Tongue (tissue), 2 donors: ENCODE measurements around the gene FRG1. TPM values are rescaled to one million over a fixed set of nuclear protein-coding genes. Genes with fewer than 3 reads are reported as not detected.
"Not testable (repeated sequence)": the region's sequence is repeated elsewhere in the genome, so short reads cannot be mapped to it uniquely, and the experiment has no call there.

Experiments used
- DNase-seq: peaks from one replicate; pipeline ENCODE4 v3.0.0-alpha.2; 2015
- total RNA-seq: library from RNA; depleted of rRNA; stranded (reverse); fragments of >200 nt; gene quantifications from one replicate; pipeline ENCODE4 v1.2.3, GENCODE V29; 2014

Gene FRG1
- total RNA-seq: 37.0 TPM

GRCh38 chr4:189940178-189941004, at the start of gene FRG1:
TSS of gene FRG1 (plus strand) at chr4:189940872. CDS start at chr4:189941010, 138 bp downstream.
- DNase-seq: peak; percentile 96

GRCh38 chr4:189897667-189898066, 43.0 kb upstream of the FRG1 start:
- DNase-seq: no peak

GRCh38 chr4:189899481-189900015, 41.1 kb upstream of the FRG1 start:
- peak; percentile 72 for DNase-seq

- peak; percentile 89 for DNase-seq
Measured at GRCh38 chr4:189904420-189905027, 36.1 kb upstream of the FRG1 start.

GRCh38 chr4:189912170-189912569, 28.5 kb upstream of the FRG1 start:
- no peak for DNase-seq

GRCh38 chr4:189917161-189917891, 23.3 kb upstream of the FRG1 start:
- DNase-seq: no peak

DNA sequence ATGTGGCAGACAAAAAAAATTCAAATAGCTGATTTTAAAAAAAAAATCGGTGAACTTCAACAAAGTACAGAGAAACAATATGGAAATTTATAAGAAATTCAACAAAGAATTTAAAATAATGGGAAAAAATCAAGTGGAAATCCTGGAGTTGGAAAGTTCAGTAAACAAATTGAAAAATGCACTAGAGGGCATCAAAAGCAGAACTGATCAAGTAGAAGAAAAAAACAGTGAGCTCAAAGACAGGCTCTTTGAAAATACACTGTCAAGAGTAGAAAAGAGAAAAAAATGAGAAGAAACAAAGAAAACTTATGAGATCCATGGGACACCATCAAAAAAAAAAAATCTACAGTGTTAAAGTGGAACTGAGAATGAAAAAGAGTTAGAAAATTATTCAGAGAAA, 19.6 kb upstream of the FRG1 start:
- no peak for DNase-seq

DNA sequence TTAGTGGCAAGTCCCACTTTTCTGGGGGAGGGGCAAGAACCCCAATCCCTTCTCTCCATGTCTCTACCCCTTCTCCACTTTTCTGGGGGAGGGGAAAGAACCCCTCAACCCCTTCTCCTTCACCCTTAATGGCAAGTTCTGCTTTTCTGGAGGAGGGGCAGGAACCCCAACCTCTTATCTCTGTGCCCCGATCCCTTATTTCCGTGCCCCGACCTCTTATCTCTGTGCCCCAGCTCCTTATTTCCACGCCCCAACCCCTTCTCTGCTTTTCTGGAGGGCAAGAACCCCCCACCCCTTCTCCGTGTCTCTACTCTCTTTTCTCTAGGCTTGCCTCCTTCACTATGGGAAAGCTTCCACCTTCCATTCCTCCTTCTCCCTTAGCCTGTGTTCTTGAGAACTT, 13.9 kb upstream of the FRG1 start:
- not testable (repeated sequence) for DNase-seq

DNA sequence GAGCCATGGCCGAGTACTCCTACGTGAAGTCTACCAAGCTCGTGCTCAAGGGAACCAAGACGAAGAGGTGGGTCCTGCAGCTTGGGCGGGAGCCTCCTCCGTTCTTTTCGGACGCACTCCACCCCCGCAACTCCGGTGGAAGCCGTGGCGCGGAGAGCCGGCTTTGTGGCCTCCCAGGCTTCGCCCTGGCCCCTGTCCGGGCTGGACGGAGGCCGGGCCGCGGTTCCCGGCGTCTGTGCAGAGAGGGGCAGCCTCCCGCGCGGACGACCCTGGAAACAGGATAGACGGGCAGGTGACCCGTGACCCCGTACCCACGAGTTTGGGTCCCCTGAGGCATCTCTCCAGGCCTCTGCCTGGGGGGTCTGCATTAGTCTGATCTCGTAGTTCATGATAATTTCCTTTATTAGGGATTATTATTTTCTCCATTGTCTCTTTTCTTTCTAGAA, 356 bp downstream of the FRG1 start:
- DNase-seq: no peak

GRCh38 chr4:189942412-189942811, 1.7 kb downstream of the FRG1 start:
- not testable (repeated sequence) for DNase-seq

GRCh38 chr4:189944077-189944476, 3.4 kb downstream of the FRG1 start:
- not testable (repeated sequence) for DNase-seq

GRCh38 chr4:189946906-189947305, 6.2 kb downstream of the FRG1 start:
- DNase-seq: not testable (repeated sequence)

- not testable (repeated sequence) for DNase-seq
Measured at GRCh38 chr4:189948486-189948885, 7.8 kb downstream of the FRG1 start.

DNA sequence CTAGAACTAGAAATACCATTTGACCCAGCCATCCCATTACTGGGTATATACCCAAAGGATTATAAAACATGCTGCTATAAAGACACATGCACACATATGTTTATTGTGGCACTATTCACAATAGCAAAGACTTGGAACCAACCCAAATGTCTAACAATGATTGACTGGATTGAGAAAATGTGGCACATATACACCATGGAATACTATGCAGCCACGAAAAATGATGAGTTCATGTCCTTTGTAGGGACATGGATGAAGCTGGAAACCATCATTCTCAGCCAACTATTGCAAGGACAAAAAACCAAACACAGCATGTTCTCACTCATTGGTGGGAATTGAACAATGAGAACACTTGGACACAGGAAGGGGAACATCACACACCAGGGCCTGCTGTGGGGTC, 28.6 kb downstream of the FRG1 start:
- DNase-seq: not testable (repeated sequence)

DNA sequence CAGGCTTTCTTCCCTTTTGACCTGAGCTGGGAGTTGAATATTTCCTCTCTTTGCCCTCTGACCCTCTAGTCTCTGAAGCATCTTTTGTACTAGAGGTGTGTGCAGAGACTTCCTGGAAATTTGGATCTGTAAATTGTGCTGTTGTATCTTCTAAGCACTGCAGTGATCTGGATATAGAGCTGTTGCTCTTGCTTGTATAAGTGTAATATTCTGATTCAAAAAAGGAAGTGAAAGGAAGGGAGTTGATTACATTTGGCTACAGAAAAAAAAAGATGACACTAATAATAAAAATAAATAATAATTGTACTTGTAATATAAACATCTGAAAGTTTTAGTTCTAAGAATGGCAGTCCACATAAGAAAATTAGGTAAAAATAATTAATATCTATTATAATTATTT, 33.0 kb downstream of the FRG1 start:
- no peak for DNase-seq

- no peak for DNase-seq
Measured at GRCh38 chr4:189974056-189974455, 33.4 kb downstream of the FRG1 start.

DNA sequence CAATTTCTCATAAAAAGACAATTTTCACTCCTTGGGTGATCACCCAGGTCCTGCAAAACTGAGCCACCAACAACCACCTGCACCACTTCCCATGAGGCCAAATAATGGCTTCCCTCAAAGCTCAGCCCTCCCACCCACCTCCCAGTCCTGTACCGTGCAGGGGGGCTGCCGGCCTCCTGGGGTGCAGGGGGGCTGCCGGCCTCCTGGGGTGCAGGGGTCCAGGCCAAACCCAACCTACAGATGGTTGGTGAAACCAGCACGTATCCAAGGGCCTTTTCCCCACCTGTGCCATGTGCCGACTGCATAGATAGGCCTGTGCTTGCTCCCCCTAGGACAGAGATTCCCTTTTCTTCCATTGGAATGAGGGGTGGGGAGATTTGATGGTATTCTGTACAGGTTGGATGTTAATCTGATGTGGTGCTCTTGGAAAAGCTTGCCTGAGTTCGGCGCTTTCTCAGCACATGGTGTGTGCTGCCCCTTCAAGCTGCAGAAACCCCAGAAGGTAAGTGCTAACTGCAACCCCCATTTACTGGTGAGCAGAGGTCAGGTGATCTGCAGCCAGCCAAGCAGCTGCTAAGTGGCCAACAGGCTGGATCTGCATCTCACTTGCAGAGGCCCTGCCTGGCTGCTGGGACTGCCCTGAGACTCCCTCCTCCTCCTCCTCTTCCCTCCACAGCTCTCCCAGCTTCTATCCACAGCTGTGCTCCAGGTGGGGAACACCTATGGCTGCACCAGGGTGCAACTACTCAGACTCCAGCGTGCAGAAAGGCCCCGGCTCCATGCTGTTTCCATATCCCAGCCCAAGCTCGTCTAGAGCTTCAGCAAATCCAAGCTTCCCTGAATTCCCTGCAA, 38.8 kb downstream of the FRG1 start:
- DNase-seq: no peak

- not testable (repeated sequence) for DNase-seq
Measured at GRCh38 chr4:189980292-189980691, 39.6 kb downstream of the FRG1 start.

DNA sequence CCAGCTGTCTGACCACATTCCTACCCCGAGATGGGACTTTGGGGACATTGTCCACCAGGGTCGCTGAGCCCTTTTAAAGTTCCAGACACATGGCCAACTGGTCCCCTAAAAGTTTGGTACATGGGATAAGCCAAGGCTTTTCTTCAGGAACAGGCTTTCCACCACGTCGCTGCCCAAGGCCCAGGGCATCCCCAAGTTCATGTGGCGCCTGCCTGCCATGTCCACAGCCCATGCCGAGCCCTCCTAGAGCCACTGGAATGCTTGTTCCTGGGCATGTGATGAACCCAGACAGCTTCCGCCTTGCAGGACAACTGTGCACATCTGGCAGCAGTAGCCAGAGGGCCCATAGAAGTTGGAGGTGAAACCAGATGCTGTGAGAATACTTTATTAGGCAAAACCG, 41.3 kb downstream of the FRG1 start:
- DNase-seq: no peak

DNA sequence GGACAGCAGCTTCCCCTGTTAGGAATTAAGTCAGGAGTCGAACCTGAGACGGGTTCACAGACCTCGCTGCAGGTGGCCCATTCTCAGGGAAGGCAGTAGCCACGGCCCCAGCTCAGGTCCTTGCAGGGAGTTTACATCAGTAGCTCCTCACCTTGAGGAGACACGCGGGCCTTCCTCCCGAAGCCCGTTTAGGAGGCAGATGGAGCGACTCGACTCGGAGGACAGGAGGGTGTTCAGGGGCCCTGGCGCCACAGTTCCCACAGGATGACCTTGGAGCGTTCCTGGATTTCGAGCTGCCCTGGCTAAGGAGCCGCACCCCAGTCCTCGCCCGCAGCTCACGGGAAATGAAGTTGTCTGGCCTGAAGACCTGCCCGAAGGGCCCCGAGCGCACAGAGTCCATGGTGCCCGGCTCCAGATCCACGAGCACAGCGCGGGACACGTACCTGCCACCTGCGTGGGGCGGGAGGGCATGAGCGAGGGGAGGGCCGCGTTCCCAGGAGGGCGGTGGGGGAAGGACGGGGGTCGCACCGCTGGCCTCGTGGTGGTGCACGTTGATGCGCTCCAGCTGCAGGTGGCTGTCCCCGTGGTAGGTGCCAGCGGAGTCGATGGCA, 43.3 kb downstream of the FRG1 start:
- DNase-seq: not testable (repeated sequence)

- DNase-seq: not testable (repeated sequence)
Measured at GRCh38 chr4:189984661-189985060, 44.0 kb downstream of the FRG1 start.
